ENCODE measurements around the gene PPP1R12C. TPM values are rescaled to one million over a fixed set of nuclear protein-coding genes. Genes with fewer than 3 reads are reported as not detected.

PPP1R12C gene
- total RNA-seq, 4 donors from 2014 or later = 51.7 to 126 (median 78.7) TPM

- 0% methylated on average over 4 of the region's 22 CpGs for WGBS
- Histone ChIP-seq H3K9me3 (no peaks in the 10 kb centered on the region), H3K36me3 (no peaks in the 10 kb centered on the region), H3K4me3 (peak overlapping the region; percentile 65), H3K27me3 (peaks cover 80% of the 10 kb centered on the region), H3K4me1 (peaks cover 36% of the 10 kb centered on the region), H3K27ac (no peak overlapping the region)
- no peak for TF ChIP-seq EP300 (IDR thresholded peaks at IDR 0.05)
- TF ChIP-seq POLR2AphosphoS5 (IDR thresholded peaks at IDR 0.05) = no peak
- TF ChIP-seq POLR2A (IDR thresholded peaks at IDR 0.05) = no peak
- no peak for DNase-seq (ENCODE audit: low spot score in 2 of 2)
Measured at GRCh38 chr19:55081770-55082019, 35.7 kb downstream of the PPP1R12C start.

GRCh38 chr19:55080968-55081769 lies 36.3 kb downstream of the PPP1R12C start:
- H3K36me3 ChIP-seq = no peaks in the 10 kb centered on the region
- WGBS = under 1% methylated on average over 30 of the region's 60 CpGs
- no peaks in the 10 kb centered on the region for H3K9me3 ChIP-seq
- H3K4me1 ChIP-seq = peaks cover 31% of the 10 kb centered on the region
- TF ChIP-seq EP300 (IDR thresholded peaks at IDR 0.05) = no peak
- peak overlapping the region; percentile 65 for H3K4me3 ChIP-seq
- peaks cover 81% of the 10 kb centered on the region for H3K27me3 ChIP-seq
- DNase-seq (ENCODE audit: low spot score in 2 of 2) = peak in 1 of 2 donors; percentile 90
- H3K27ac ChIP-seq = peak overlapping the region; percentile 62

- H3K27ac ChIP-seq = peak overlapping the region; percentile 62
- H3K27me3 ChIP-seq = peaks cover 81% of the 10 kb centered on the region
- DNase-seq (ENCODE audit: low spot score in 2 of 2) = peak in 1 of 2 donors; percentile 80
- no peaks in the 10 kb centered on the region for H3K36me3 ChIP-seq
- TF ChIP-seq POLR2A (IDR thresholded peaks at IDR 0.05) = no peak
- TF ChIP-seq POLR2AphosphoS5 (IDR thresholded peaks at IDR 0.05) = no peak
- no peaks in the 10 kb centered on the region for H3K9me3 ChIP-seq
- WGBS = 5% methylated on average over 20 of the region's 55 CpGs
- H3K4me3 ChIP-seq = peak overlapping the region; percentile 65
- H3K4me1 ChIP-seq = peaks cover 28% of the 10 kb centered on the region
Measured at GRCh38 chr19:55080121-55080967, 37.1 kb downstream of the PPP1R12C start.

- DNase-seq (ENCODE audit: low spot score in 2 of 2) = no peak
- H3K27ac ChIP-seq = no peak overlapping the region
- no peaks in the 10 kb centered on the region for H3K9me3 ChIP-seq
- 93% methylated on average over 5 of the region's 19 CpGs for WGBS
- H3K36me3 ChIP-seq = no peaks in the 10 kb centered on the region
- no peak overlapping the region for H3K4me3 ChIP-seq
- TF ChIP-seq EP300 (IDR thresholded peaks at IDR 0.05) = no peak
- TF ChIP-seq POLR2AphosphoS5 (IDR thresholded peaks at IDR 0.05) = no peak
- TF ChIP-seq POLR2A (IDR thresholded peaks at IDR 0.05) = no peak
- no peak for TF ChIP-seq CTCF (IDR thresholded peaks at IDR 0.05)
- H3K4me1 ChIP-seq = peaks cover 28% of the 10 kb centered on the region
- H3K27me3 ChIP-seq = peaks cover 74% of the 10 kb centered on the region
Measured at GRCh38 chr19:55079400-55080038, 37.9 kb downstream of the PPP1R12C start.

GRCh38 chr19:55078996-55079395 lies 38.4 kb downstream of the PPP1R12C start:
- TF ChIP-seq POLR2AphosphoS5 (IDR thresholded peaks at IDR 0.05) (no peak), EP300 (IDR thresholded peaks at IDR 0.05) (no peak), CTCF (IDR thresholded peaks at IDR 0.05) (no peak), POLR2A (IDR thresholded peaks at IDR 0.05) (no peak)
- WGBS = 87% methylated on average over 5 of the region's 5 CpGs
- Histone ChIP-seq H3K9me3 (no peaks in the 10 kb centered on the region), H3K4me1 (peaks cover 28% of the 10 kb centered on the region), H3K4me3 (no peak overlapping the region), H3K27ac (no peak overlapping the region), H3K36me3 (no peaks in the 10 kb centered on the region), H3K27me3 (peaks cover 69% of the 10 kb centered on the region)
- DNase-seq (ENCODE audit: low spot score in 2 of 2) = no peak

GRCh38 chr19:55077106-55077505 lies 40.3 kb downstream of the PPP1R12C start:
- H3K27ac ChIP-seq = no peak overlapping the region
- TF ChIP-seq POLR2AphosphoS5 (IDR thresholded peaks at IDR 0.05) (no peak), EP300 (IDR thresholded peaks at IDR 0.05) (no peak), POLR2A (IDR thresholded peaks at IDR 0.05) (no peak), CTCF (IDR thresholded peaks at IDR 0.05) (no peak)
- H3K36me3 ChIP-seq = no peaks in the 10 kb centered on the region
- peaks cover 52% of the 10 kb centered on the region for H3K27me3 ChIP-seq
- DNase-seq (ENCODE audit: low spot score in 2 of 2) = no peak
- no peaks in the 10 kb centered on the region for H3K9me3 ChIP-seq
- WGBS = 67% methylated on average over 2 of the region's 2 CpGs
- no peak overlapping the region for H3K4me3 ChIP-seq
- peaks cover 22% of the 10 kb centered on the region for H3K4me1 ChIP-seq
